Pancreas (tissue), 10 donors: ENCODE measurements around the gene PFDN5. TPM values are rescaled to one million over a fixed set of nuclear protein-coding genes. Genes with fewer than 3 reads are reported as not detected.
A peak's percentile ranks its signal among the peaks of the same experiment; 100 is the strongest.

Experiments
- ATAC-seq, 4 donors: fragments of 200-7000 bp; cut with Tn5 transposase; one replicate each; pipeline versions ENCODE4 v1.8.0 to v1.9.1; 2020; ENCODE audit warnings: mild to moderate bottlenecking in 4 of 4, moderate library complexity in 4 of 4
- DNase-seq, 6 donors: peaks; one replicate each; pipeline ENCODE4 v3.0.0-alpha.2; 2020
- FAIRE-seq: peaks from 2 replicates; lab custom pipeline; 2012; peaks lifted over from hg19 to GRCh38; lab: Jason Lieb, UNC
- H3K27ac ChIP-seq, 4 donors: fragments of 200-600 bp; sonication (generic); 1 replicate in 3 of 4; 2 replicates in 1 of 4; pipeline versions ENCODE4 v1.5.0 to v1.8.0; 2020
- H3K27me3 ChIP-seq, 4 donors: fragments of 200-600 bp; one replicate each; pipeline ENCODE4 v1.8.0; 2021
- H3K36me3 ChIP-seq, 3 donors: fragments of 200-600 bp; sonication (generic) in 1 of 3; one replicate each; pipeline versions ENCODE4 v1.5.0 to v1.8.0; 2020 to 2021
- H3K4me1 ChIP-seq, 3 donors: fragments of 200-600 bp; one replicate each; pipeline ENCODE4 v1.8.0; 2021
- H3K4me3 ChIP-seq, 4 donors: fragments of 200-600 bp; sonication (generic) in 2 of 4; one replicate each; pipeline versions ENCODE4 v1.5.0 to v1.8.0; 2020 to 2021
- H3K9me3 ChIP-seq, 4 donors: fragments of 200-600 bp; one replicate each; pipeline ENCODE4 v1.8.0; 2021
- WGBS, 2 donors: extraction: QIAGEN DNeasy Blood & Tissue Kit; methylation state at CpG; one replicate each; pipeline ENCODE4 v1.1.7; 2013; 5-methylcytosine and 5-hydroxymethylcytosine counted together
- intact Hi-C, 3 donors: fragments of 100-400 bp; cut with DNase I; formaldehyde crosslinking; loops; one replicate each; pipeline versions ENCODE4 v1.11.1 to v1.14.2; 2022
- polyA plus RNA-seq, 2 donors: library from polyadenylated mRNA; stranded (reverse); fragments of 200-250 nt; gene quantifications; one replicate each; pipeline ENCODE4 v1.2.3, GENCODE V29; 2013
- total RNA-seq, 6 donors: library from RNA; stranded (reverse); fragmentation: NEBNext Ultra II Directional in 4 of 6; extraction: Animal tissue kit (Norgen Biotek cat#: 25700) in 4 of 6; gene quantifications; one replicate each; pipeline versions ENCODE4 v1.2.1 to v1.2.4, GENCODE V29; 2021 to 2023
- TF ChIP-seq, protein P1 (sequence below), 4 donors: fragments of 200-600 bp; sonication (generic) in 3 of 4; IDR thresholded peaks; one replicate each; pipeline versions ENCODE4 v1.5.0 to v1.8.0; 2021; ENCODE audit warnings: antibody characterized with exemption in 4 of 4
- donor health status: healthy with polysubstance abuse.
- donor health status: DM: no; HTN: no; CAD: no; lungs with moderate emphysema.
- donor health status: DM: no; HTN: no; CAD: no.
- donor health status: control.
- donor health status: control.
- donor health status: Bipolar disorder and iron deficiency.
- donor health status: DM: yes; HTN: yes; CAD: no.
- donor health status: DM: no; HTN: no; CAD: no.
- donor health status: DM: no; HTN: no; CAD: no.
- donor health status: DM: yes; HTN: yes; CAD: no.

PFDN5 gene
- total and polyA plus RNA-seq, 8 donors = 203 to 875 (median 244) TPM

DNA sequence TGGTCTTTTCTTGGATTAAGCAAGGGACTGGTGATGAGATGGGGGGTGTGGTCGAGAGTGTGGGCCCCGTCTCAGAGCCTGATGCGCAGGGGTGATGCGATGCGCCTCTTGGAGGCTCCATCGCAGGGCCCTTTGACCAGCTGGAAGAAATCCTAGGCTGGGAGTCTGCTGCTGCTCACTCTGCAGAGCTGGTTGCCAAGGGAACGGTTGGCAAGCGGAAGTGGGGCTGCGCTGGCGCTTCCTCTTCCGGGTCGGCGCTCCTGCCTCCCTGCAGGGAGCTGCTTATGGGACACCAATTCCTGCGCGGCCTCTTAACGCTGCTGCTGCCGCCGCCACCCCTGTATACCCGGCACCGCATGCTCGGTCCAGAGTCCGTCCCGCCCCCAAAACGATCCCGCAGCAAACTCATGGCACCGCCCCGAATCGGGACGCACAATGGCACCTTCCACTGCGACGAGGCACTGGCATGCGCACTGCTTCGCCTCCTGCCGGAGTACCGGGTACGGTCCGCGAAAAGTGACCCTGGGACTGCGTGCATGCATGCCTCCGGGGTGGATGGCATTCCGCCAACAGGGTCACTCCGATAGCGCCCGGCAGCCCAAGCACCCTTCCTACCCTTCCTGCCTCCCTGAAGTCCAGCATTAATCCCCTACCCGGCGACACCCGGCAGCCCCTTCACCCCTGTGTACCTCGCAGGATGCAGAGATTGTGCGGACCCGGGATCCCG is 4.3 kb downstream of the PFDN5 start, which contains the start of gene MYG1:
Gene MYG1, plus strand, starts transcription at position 242 of the 727 bp plus-strand sequence. Its CDS starts 43 bp downstream, at position 285.
- peak within 1 kb of the TSS; percentile 36 to 73 (median 60) for H3K27ac ChIP-seq

DNA sequence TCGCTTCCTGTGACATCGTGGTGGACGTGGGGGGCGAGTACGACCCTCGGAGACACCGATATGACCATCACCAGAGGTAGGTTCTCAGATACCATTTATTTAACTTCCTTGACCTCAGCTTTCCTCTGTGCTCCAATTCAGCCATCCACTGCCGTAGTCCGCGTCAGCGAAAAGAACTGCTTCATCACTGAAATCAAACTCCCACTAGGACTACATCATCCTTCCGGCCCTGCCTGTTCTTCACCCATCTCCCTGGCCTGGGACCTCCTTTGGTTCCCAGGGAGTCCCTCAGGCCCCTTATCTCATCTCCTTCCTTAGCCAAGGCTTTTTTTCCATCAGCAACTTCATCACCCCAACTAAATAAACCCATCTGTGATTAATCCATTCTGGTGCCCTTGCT is 4.8 kb downstream of the PFDN5 start:
- Histone ChIP-seq H3K4me1 (peaks cover 11 to 30% (median 11%) of the 10 kb centered on the region in 3 donors), H3K27ac (peak overlapping the region in 2 of 4 donors; percentile 59 to 73), H3K9me3 (no peaks in the 10 kb centered on the region), H3K27me3 (no peaks in the 10 kb centered on the region), H3K36me3 (peaks cover 0 to 13% (median 0%) of the 10 kb centered on the region in 3 donors), H3K4me3 (peak overlapping the region; percentile 64 to 95 (median 65))
- WGBS, 2 donors = 1 to 2% methylated on average over 12 of the region's 12 CpGs
- ATAC-seq (no peak), DNase-seq (no peak), FAIRE-seq (no peak)
- intact Hi-C loops = no loop called here
- TF ChIP-seq, protein P1, sequence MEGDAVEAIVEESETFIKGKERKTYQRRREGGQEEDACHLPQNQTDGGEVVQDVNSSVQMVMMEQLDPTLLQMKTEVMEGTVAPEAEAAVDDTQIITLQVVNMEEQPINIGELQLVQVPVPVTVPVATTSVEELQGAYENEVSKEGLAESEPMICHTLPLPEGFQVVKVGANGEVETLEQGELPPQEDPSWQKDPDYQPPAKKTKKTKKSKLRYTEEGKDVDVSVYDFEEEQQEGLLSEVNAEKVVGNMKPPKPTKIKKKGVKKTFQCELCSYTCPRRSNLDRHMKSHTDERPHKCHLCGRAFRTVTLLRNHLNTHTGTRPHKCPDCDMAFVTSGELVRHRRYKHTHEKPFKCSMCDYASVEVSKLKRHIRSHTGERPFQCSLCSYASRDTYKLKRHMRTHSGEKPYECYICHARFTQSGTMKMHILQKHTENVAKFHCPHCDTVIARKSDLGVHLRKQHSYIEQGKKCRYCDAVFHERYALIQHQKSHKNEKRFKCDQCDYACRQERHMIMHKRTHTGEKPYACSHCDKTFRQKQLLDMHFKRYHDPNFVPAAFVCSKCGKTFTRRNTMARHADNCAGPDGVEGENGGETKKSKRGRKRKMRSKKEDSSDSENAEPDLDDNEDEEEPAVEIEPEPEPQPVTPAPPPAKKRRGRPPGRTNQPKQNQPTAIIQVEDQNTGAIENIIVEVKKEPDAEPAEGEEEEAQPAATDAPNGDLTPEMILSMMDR (IDR thresholded peaks at IDR 0.05) = no peak

More for the DNA sequence above, 4.3 kb downstream of the PFDN5 start, which contains the start of gene MYG1:
- H3K36me3 ChIP-seq = peaks cover 0 to 13% (median 0%) of the 10 kb centered on the region in 3 donors
- intact Hi-C loops = no loop called here
- no peak for FAIRE-seq
- peak; percentile 83 to 90 (median 86) for ATAC-seq
- peak; percentile 89 to 96 (median 89) for DNase-seq
- H3K4me3 ChIP-seq = peak within 1 kb of the TSS; percentile 64 to 95 (median 65)
- TF ChIP-seq, protein P1 (IDR thresholded peaks at IDR 0.05) = peak in 1 of 4 donors; percentile 6
- no peaks in the 10 kb centered on the region for H3K27me3 ChIP-seq
- H3K9me3 ChIP-seq = no peaks in the 10 kb centered on the region
- peaks cover 11 to 35% (median 11%) of the 10 kb centered on the region in 3 donors for H3K4me1 ChIP-seq
- WGBS, 2 donors = 1 to 2% methylated on average over 49 to 51 of the region's 51 CpGs

DNA sequence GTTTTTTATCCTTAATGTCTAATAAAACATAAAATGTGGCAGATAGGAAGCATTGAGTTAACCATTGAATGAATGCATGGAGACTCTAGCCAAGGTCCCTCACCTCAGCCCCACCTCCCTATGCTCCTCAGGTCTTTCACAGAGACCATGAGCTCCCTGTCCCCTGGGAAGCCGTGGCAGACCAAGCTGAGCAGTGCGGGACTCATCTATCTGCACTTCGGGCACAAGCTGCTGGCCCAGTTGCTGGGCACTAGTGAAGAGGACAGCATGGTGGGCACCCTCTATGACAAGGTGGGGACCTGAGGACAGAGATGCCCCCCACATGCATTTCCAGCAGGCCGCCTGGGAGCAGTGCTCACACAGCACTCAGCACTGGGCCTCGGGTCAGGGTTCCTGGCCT is 7.6 kb downstream of the PFDN5 start:
- intact Hi-C loops = no loop called here
- FAIRE-seq (no peak), DNase-seq (no peak), ATAC-seq (no peak)
- Histone ChIP-seq H3K27me3 (no peaks in the 10 kb centered on the region), H3K4me1 (peaks cover 5 to 20% (median 5%) of the 10 kb centered on the region in 3 donors), H3K4me3 (no peak overlapping the region), H3K27ac (no peak overlapping the region), H3K9me3 (no peaks in the 10 kb centered on the region), H3K36me3 (peaks cover 0 to 31% (median 18%) of the 10 kb centered on the region in 3 donors)
- WGBS, 2 donors = 80 to 83% methylated on average over 5 of the region's 5 CpGs
- TF ChIP-seq, protein P1 (IDR thresholded peaks at IDR 0.05) = no peak

DNA sequence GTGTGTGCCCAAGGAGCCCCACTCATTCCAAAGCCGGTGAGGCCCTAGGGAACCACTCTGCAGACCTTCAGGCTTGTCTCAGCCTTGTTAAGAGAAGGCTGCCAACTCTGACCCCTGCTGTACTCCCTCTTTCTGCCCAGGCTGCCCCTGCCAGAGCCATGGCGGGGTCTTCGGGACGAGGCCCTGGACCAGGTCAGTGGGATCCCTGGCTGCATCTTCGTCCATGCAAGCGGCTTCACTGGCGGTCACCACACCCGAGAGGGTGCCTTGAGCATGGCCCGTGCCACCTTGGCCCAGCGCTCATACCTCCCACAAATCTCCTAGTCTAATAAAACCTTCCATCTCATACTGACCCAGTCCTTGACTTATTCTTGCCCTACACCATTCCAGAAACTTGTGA is 11.5 kb downstream of the PFDN5 start:
- Histone ChIP-seq H3K4me1 (peaks cover 0 to 9% (median 0%) of the 10 kb centered on the region in 3 donors), H3K27me3 (no peaks in the 10 kb centered on the region), H3K27ac (no peak overlapping the region), H3K36me3 (peaks cover 0 to 36% (median 30%) of the 10 kb centered on the region in 3 donors), H3K9me3 (no peaks in the 10 kb centered on the region), H3K4me3 (no peak overlapping the region)
- ATAC-seq = no peak
- 92 to 93% methylated on average over 10 of the region's 10 CpGs for WGBS, 2 donors
- intact Hi-C loops = no loop called here
- TF ChIP-seq, protein P1 (IDR thresholded peaks at IDR 0.05) = no peak
- no peak for DNase-seq
- FAIRE-seq = no peak

GRCh38 chr12:53308276-53308675 is 12.9 kb downstream of the PFDN5 start:
- DNase-seq (no peak), ATAC-seq (no peak), FAIRE-seq (no peak)
- no peaks in the 10 kb centered on the region for H3K27me3 ChIP-seq
- 57% methylated on average over 4 of the region's 4 CpGs for WGBS, 2 donors
- no peak overlapping the region for H3K27ac ChIP-seq
- TF ChIP-seq, protein P1 (IDR thresholded peaks at IDR 0.05) = no peak
- no peak overlapping the region for H3K4me3 ChIP-seq
- intact Hi-C loops = no loop called here
- no peaks in the 10 kb centered on the region for H3K9me3 ChIP-seq
- no peaks in the 10 kb centered on the region for H3K4me1 ChIP-seq
- H3K36me3 ChIP-seq = peaks cover 0 to 36% (median 30%) of the 10 kb centered on the region in 3 donors
